HG03575 (cell line): ENCODE results near the gene LRRN4.

Source experiments
- ATAC-seq: cut with Tn5 transposase; IDR thresholded peaks from one replicate; pipeline ENCODE4 v1.9.1; 2021; ENCODE audit not compliant: unreplicated experiment, insufficient number of reproducible peaks, low FRiP score; ENCODE audit errors: extremely low read depth

LRRN4 gene

GRCh38 chr20:5999783-6000182 is 54.1 kb downstream of the LRRN4 start:
- no peak for ATAC-seq

GRCh38 chr20:5996765-5997164 is 57.1 kb downstream of the LRRN4 start:
- peak; percentile 89 for ATAC-seq

GRCh38 chr20:5991623-5992441 is 62.0 kb downstream of the LRRN4 start:
- ATAC-seq, result no peak

GRCh38 chr20:5990946-5991345 is 62.9 kb downstream of the LRRN4 start:
- no peak for ATAC-seq
